ENCODE data around the gene MGAT4B. TPM values are rescaled to one million over a fixed set of nuclear protein-coding genes. Genes with fewer than 3 reads are reported as not detected.

MGAT4B gene
- total RNA-seq, 1 experiment from 2014 or later: 148 TPM

- TF ChIP-seq ZNF274 (IDR thresholded peaks at IDR 0.05; ENCODE audit: low read depth, low read length) (no peak), EGR1 (IDR thresholded peaks at IDR 0.05; ENCODE audit: low read depth) (no peak), ZBTB33 (IDR thresholded peaks at IDR 0.05; ENCODE audit: extremely low read depth, insufficient replicate concordance, low read length) (no peak)
- RAD21 ChIA-PET (ENCODE audit: low non-redundant PET in 1 of 2, low total read pairs in 2 of 2, uncharacterized antibody in 2 of 2, unreplicated experiment in 2 of 2): no interaction called here
- no peak overlapping the region for H3K9ac ChIP-seq (ENCODE audit: low read length)
These were observed 32.2 kb downstream of the MGAT4B start for GRCh38 chr5:179774442-179774841.

GRCh38 chr5:179773686-179774040 lies 33.0 kb downstream of the MGAT4B start:
- H3K9me2 ChIP-seq (ENCODE audit: insufficient read depth): no peaks in the 10 kb centered on the region
- no peaks in the 10 kb centered on the region for H3K4me1 ChIP-seq (ENCODE audit: control insufficient read depth in 1 of 2, insufficient read depth in 2 of 2, low read length in 2 of 2)
- no peaks in the 10 kb centered on the region for H4K20me1 ChIP-seq (ENCODE audit: insufficient read depth)
- peaks cover 1% of the 10 kb centered on the region; the same call in 1 of the 2 replicates for H3K79me2 ChIP-seq (ENCODE audit: insufficient read depth, low read length)
- H3K27ac ChIP-seq (ENCODE audit: low read depth, low read length): no peak overlapping the region
- no peaks in the 10 kb centered on the region for H3K9me3 ChIP-seq (ENCODE audit: control insufficient read depth in 1 of 2, insufficient read depth in 1 of 2, low read depth in 1 of 2, low read length in 2 of 2)
- H3K9ac ChIP-seq (ENCODE audit: low read length): no peak overlapping the region
- H3K4me2 ChIP-seq (ENCODE audit: low read length): no peak overlapping the region
- DNase-seq (ENCODE audit: low read depth, low spot score) (no peak), ATAC-seq (no peak)
- CTCF ChIA-PET: no interaction called here
- H3K27me3 ChIP-seq (ENCODE audit: insufficient read depth, low read length): no peaks in the 10 kb centered on the region
- H3K36me3 ChIP-seq (ENCODE audit: control insufficient read depth in 1 of 2, insufficient read depth in 2 of 2, low read length in 2 of 2): peaks cover 27 to 33% of the 10 kb centered on the region in 2 experiments; a peak in 2 of 4 replicates
- intact Hi-C loops (cut with micrococcal nuclease): no loop called here
- POLR2A ChIA-PET: no interaction called here
- no peak overlapping the region for H3K4me3 ChIP-seq (replicated peaks in 1 of 2; ENCODE audit: low read depth in 1 of 2, low read length in 2 of 2)
- no peak overlapping the region for H2AFZ ChIP-seq (ENCODE audit: low read depth, low read length, poor library complexity, severe bottlenecking)
- no TSS peak for BruUV-seq (replicated peaks)
- TF ChIP-seq EZH2 (IDR thresholded peaks at IDR 0.05) (no peak), SP1 (IDR thresholded peaks at IDR 0.05; ENCODE audit: low read depth) (no peak), YY1 (IDR thresholded peaks at IDR 0.05; ENCODE audit: extremely low read depth, insufficient replicate concordance, low read depth, low read length) (no peak), JUND (IDR thresholded peaks at IDR 0.05) (no peak), ZNF274 (IDR thresholded peaks at IDR 0.05; ENCODE audit: low read depth, low read length) (no peak), ZFX (IDR thresholded peaks at IDR 0.05) (no peak)
- RAD21 ChIA-PET (ENCODE audit: low non-redundant PET in 1 of 2, low total read pairs in 2 of 2, uncharacterized antibody in 2 of 2, unreplicated experiment in 2 of 2): no interaction called here

More at GRCh38 chr5:179774442-179774841, 32.2 kb downstream of the MGAT4B start:
- intact Hi-C loops (cut with micrococcal nuclease): no loop called here
- CTCF ChIA-PET: no interaction called here
- H3K9me3 ChIP-seq (ENCODE audit: control insufficient read depth in 1 of 2, insufficient read depth in 1 of 2, low read depth in 1 of 2, low read length in 2 of 2): no peaks in the 10 kb centered on the region
- H3K4me3 ChIP-seq (replicated peaks in 1 of 2; ENCODE audit: low read depth in 1 of 2, low read length in 2 of 2): no peak overlapping the region
- peaks cover 27 to 29% of the 10 kb centered on the region in 2 experiments; a peak in 2 of 4 replicates for H3K36me3 ChIP-seq (ENCODE audit: control insufficient read depth in 1 of 2, insufficient read depth in 2 of 2, low read length in 2 of 2)
- H3K79me2 ChIP-seq (ENCODE audit: insufficient read depth, low read length): no peaks in the 10 kb centered on the region
- H2AFZ ChIP-seq (ENCODE audit: low read depth, low read length, poor library complexity, severe bottlenecking): no peak overlapping the region
- no peaks in the 10 kb centered on the region for H4K20me1 ChIP-seq (ENCODE audit: insufficient read depth)
- H3K4me2 ChIP-seq (ENCODE audit: low read length): no peak overlapping the region
- no peaks in the 10 kb centered on the region for H3K27me3 ChIP-seq (ENCODE audit: insufficient read depth, low read length)
- no TSS peak for BruUV-seq (replicated peaks)
- DNase-seq (ENCODE audit: low read depth, low spot score): no peak
- no peaks in the 10 kb centered on the region for H3K9me2 ChIP-seq (ENCODE audit: insufficient read depth)
- POLR2A ChIA-PET: no interaction called here
- H3K4me1 ChIP-seq (ENCODE audit: control insufficient read depth in 1 of 2, insufficient read depth in 2 of 2, low read length in 2 of 2): no peaks in the 10 kb centered on the region
- ATAC-seq: no peak
- H3K27ac ChIP-seq (ENCODE audit: low read depth, low read length): no peak overlapping the region

Data from HCT116 (cell line).